SK-N-SH (cell line): ENCODE results near the gene VN1R2. TPM values are rescaled to one million over a fixed set of nuclear protein-coding genes. Genes with fewer than 3 reads are reported as not detected.
"Not testable (repeated sequence)": the region's sequence is repeated elsewhere in the genome, so short reads cannot be mapped to it uniquely, and the experiment has no call there.

Experiments used
- CTCF ChIA-PET: fragments of 300-600, 350-600 bp; formaldehyde crosslinking; extraction: SDS; loops from one replicate; lab custom pipeline; 2021; lab: Yijun Ruan, JAX
- POLR2A ChIA-PET: fragments of 350-600 bp; sonication (Branson Sonifier 250); formaldehyde crosslinking; extraction: SDS; loops from one replicate; lab custom pipeline; 2020; ENCODE audit warnings: antibody characterized with exemption, inconsistent platforms; lab: Yijun Ruan, JAX
- DNase-seq: peaks from one replicate; pipeline ENCODE4 v3.0.0; 2012
- H2AFZ ChIP-seq: fragments of 200-600 bp; sonication (generic); 2 replicates; pipeline ENCODE4 v1.8.1; 2016; ENCODE audit warnings: antibody characterized with exemption, mild to moderate bottlenecking, low read depth
- H3F3A ChIP-seq: fragments of 200-600 bp; sonication (generic); replicated peaks from 2 replicates; pipeline ENCODE3; 2016; ENCODE audit warnings: antibody characterized with exemption, mild to moderate bottlenecking; ENCODE audit not compliant: insufficient read depth
- H3K27ac ChIP-seq, 2 experiments: fragments of 200-500 bp in 1 of 2; fragments of 200-600 bp in 1 of 2; sonication (Bioruptor generic) in 1 of 2; sonication (generic), shearing (Covaris generic) in 1 of 2; 2 replicates each; pipeline versions ENCODE4 v1.5.1 to v1.6.1; 2014 to 2016; ENCODE audit warnings: low read depth in 2 of 2, inconsistent platforms in 1 of 2, low read length in 1 of 2, mild to moderate bottlenecking in 1 of 2, mixed read lengths in 1 of 2
- H3K27me3 ChIP-seq: fragments of 200-600 bp; sonication (generic), shearing (Covaris generic); 2 replicates; pipeline ENCODE4 v1.6.1; 2016; ENCODE audit warnings: mixed run types; ENCODE audit not compliant: insufficient read depth
- H3K36me3 ChIP-seq, 2 experiments: fragments of 200-500 bp in 1 of 2; fragments of 200-600 bp in 1 of 2; sonication (Bioruptor generic) in 1 of 2; sonication (generic) in 1 of 2; replicated peaks in 1 of 2; 2 replicates each; pipeline versions ENCODE3 to v1.5.1; 2014 to 2016; ENCODE audit warnings: low read length in 1 of 2, mild to moderate bottlenecking in 1 of 2; ENCODE audit not compliant: insufficient read depth in 2 of 2, control insufficient read depth in 1 of 2
- H3K4me1 ChIP-seq, 2 experiments: fragments of 200-500 bp in 1 of 2; fragments of 200-600 bp in 1 of 2; sonication (Bioruptor generic) in 1 of 2; sonication (generic), shearing (Covaris generic) in 1 of 2; 2 replicates each; pipeline versions ENCODE4 v1.5.1 to v1.6.1; 2014 to 2016; ENCODE audit warnings: low read depth in 1 of 2, low read length in 1 of 2, mixed run types in 1 of 2; ENCODE audit not compliant: insufficient read depth in 2 of 2, control insufficient read depth in 1 of 2
- H3K4me2 ChIP-seq: fragments of 200-600 bp; sonication (generic), shearing (Covaris generic); 2 replicates; pipeline ENCODE4 v1.6.1; 2017; ENCODE audit warnings: mixed run types
- H3K4me3 ChIP-seq, 2 experiments: fragments of 200-500 bp in 1 of 2; fragments of 200-600 bp in 1 of 2; sonication (Bioruptor generic) in 1 of 2; sonication (generic), shearing (Covaris generic) in 1 of 2; 2 replicates each; pipeline versions ENCODE4 v1.5.1 to v1.8.1; 2014 to 2016; ENCODE audit warnings: low read depth in 2 of 2, inconsistent platforms in 1 of 2, low read length in 1 of 2, mild to moderate bottlenecking in 1 of 2, mixed read lengths in 1 of 2, moderate library complexity in 1 of 2
- H3K79me2 ChIP-seq: fragments of 200-600 bp; sonication (generic); 2 replicates; pipeline ENCODE4 v1.8.1; 2017; ENCODE audit warnings: mild to moderate bottlenecking; ENCODE audit not compliant: insufficient read depth
- H3K9ac ChIP-seq: fragments of 200-600 bp; sonication (generic); 2 replicates; pipeline ENCODE4 v1.6.1; 2017; ENCODE audit warnings: mixed run types
- H3K9me2 ChIP-seq: fragments of 200-600 bp; sonication (generic); 2 replicates; pipeline ENCODE4 v1.6.1; 2017; ENCODE audit warnings: mixed run types
- H3K9me3 ChIP-seq: fragments of 200-600 bp; sonication (generic); 2 replicates; pipeline ENCODE4 v1.6.1; 2017; ENCODE audit warnings: mixed run types, mild to moderate bottlenecking, moderate library complexity
- H4K20me1 ChIP-seq: fragments of 200-600 bp; sonication (generic); 2 replicates; pipeline ENCODE4 v1.6.1; 2017; ENCODE audit warnings: mild to moderate bottlenecking, mixed run types; ENCODE audit not compliant: insufficient read depth
- ELF1 ChIP-seq: IDR thresholded peaks from 2 replicates; pipeline ENCODE4 v1.4.0; 2012
- EP300 ChIP-seq, 2 experiments: IDR thresholded peaks; 2 replicates each; pipeline versions ENCODE4 v1.4.0 to v1.6.1; 2012; ENCODE audit warnings: borderline replicate concordance in 1 of 2, low read depth in 1 of 2, low read length in 1 of 2
- FOSL2 ChIP-seq: IDR thresholded peaks from 2 replicates; pipeline ENCODE4 v1.4.0; 2012; ENCODE audit warnings: low read depth, mild to moderate bottlenecking, moderate library complexity, borderline replicate concordance
- FOXJ3 ChIP-seq: sonication (generic); formaldehyde crosslinking; IDR thresholded peaks from 2 replicates; pipeline ENCODE4 v1.5.1; 2020; ENCODE audit warnings: mild to moderate bottlenecking, missing genetic modification reagents
- GATA2 ChIP-seq: sonication (generic); formaldehyde crosslinking; IDR thresholded peaks from 2 replicates; pipeline ENCODE4 v1.5.0; 2020; ENCODE audit warnings: mild to moderate bottlenecking, missing genetic modification reagents
- MXI1 ChIP-seq: IDR thresholded peaks from 2 replicates; pipeline ENCODE4 v1.6.1; 2012; ENCODE audit warnings: mild to moderate bottlenecking, low read depth, low read length, improper control_type of control experiment
- NRF1 ChIP-seq: IDR thresholded peaks from 2 replicates; pipeline ENCODE4 v1.6.1; 2012; ENCODE audit warnings: low read depth, mild to moderate bottlenecking, low read length
- POLR2AphosphoS5 ChIP-seq: IDR thresholded peaks from 2 replicates; pipeline ENCODE4 v1.6.1; 2012; ENCODE audit warnings: low read depth, low read length
- RCOR1 ChIP-seq: fragments of 150-350 bp; IDR thresholded peaks from 2 replicates; pipeline ENCODE4 v1.6.1; 2017; ENCODE audit warnings: antibody characterized with exemption, low read length
- REST ChIP-seq: IDR thresholded peaks from 2 replicates; pipeline ENCODE4 v1.6.1; 2012; ENCODE audit warnings: mild to moderate bottlenecking, low read depth, low read length, moderate library complexity
- RFX5 ChIP-seq: IDR thresholded peaks from 2 replicates; pipeline ENCODE4 v1.6.1; 2012; ENCODE audit warnings: mild to moderate bottlenecking, improper control_type of control experiment, low read length
- RXRA ChIP-seq: IDR thresholded peaks from 2 replicates; pipeline ENCODE4 v1.4.0; 2012; ENCODE audit warnings: low read depth, mild to moderate bottlenecking, borderline replicate concordance
- SMC3 ChIP-seq: IDR thresholded peaks from 2 replicates; pipeline ENCODE4 v1.6.1; 2012; ENCODE audit warnings: low read depth, low read length, improper control_type of control experiment
- TEAD4 ChIP-seq: IDR thresholded peaks from 2 replicates; pipeline ENCODE4 v1.4.0; 2012; ENCODE audit warnings: mild to moderate bottlenecking, borderline replicate concordance; ENCODE audit not compliant: insufficient read depth
- YY1 ChIP-seq: IDR thresholded peaks from 2 replicates; pipeline ENCODE4 v1.4.0; 2012; ENCODE audit warnings: low read depth, mild to moderate bottlenecking
- WGBS: methylation state at CpG from one replicate; pipeline ENCODE4 v1.1.6; 2017; ENCODE audit warnings: low lambda C conversion rate; 5-methylcytosine and 5-hydroxymethylcytosine counted together
- polyA plus RNA-seq, 3 experiments: library from polyadenylated mRNA; depleted of rRNA; stranded (reverse); fragments of >200 nt; gene quantifications; 2 replicates each; pipeline ENCODE4 v1.2.3, GENCODE V29; 2012

Gene VN1R2, protein sequence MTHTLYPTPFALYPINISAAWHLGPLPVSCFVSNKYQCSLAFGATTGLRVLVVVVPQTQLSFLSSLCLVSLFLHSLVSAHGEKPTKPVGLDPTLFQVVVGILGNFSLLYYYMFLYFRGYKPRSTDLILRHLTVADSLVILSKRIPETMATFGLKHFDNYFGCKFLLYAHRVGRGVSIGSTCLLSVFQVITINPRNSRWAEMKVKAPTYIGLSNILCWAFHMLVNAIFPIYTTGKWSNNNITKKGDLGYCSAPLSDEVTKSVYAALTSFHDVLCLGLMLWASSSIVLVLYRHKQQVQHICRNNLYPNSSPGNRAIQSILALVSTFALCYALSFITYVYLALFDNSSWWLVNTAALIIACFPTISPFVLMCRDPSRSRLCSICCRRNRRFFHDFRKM
- polyA plus RNA-seq (2012; rRNA removed): not detected in 2 replicates
- not detected in 2 replicates for polyA plus RNA-seq (2012; cell fraction: cytosol; rRNA removed)
- not detected in 2 replicates for polyA plus RNA-seq (2012; cell fraction: nucleus; rRNA removed)

GRCh38 chr19:53257715-53258342 lies at the start of gene VN1R2:
Gene VN1R2 (plus strand): TSS chr19:53258292. CDS start chr19:53258376, 84 bp downstream.
- POLR2A ChIA-PET, H3K27me3 ChIP-seq, H3K36me3 ChIP-seq, H2AFZ ChIP-seq, H3K4me3 ChIP-seq, H3K27ac ChIP-seq, DNase-seq, H3K79me2 ChIP-seq, CTCF ChIA-PET, H3K9me3 ChIP-seq, H3K4me2 ChIP-seq, H4K20me1 ChIP-seq, H3K9ac ChIP-seq, H3F3A ChIP-seq, H3K4me1 ChIP-seq, H3K9me2 ChIP-seq: not testable (repeated sequence)
- WGBS: 40% methylated on average over 13 of the region's 14 CpGs

DNA sequence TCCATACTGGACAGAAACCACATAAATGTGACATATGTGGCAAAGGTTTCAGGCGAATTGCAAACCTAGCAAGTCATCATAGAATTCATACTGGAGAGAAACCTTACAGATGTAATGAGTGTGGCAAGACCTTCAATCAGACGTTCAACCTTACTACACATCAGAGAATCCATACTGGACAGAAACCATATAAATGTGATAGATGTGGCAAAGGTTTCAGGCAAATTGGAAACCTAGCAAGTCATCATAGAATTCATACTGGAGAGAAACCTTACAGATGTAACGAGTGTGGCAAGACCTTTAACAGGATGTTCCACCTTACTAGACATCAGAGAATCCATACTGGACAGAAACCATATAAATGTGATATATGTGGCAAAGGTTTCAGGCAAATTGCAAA lies 46.5 kb upstream of the VN1R2 start:
- peaks cover 35% of the 10 kb centered on the region for H3K9me3 ChIP-seq
- H3K9me2 ChIP-seq, H4K20me1 ChIP-seq, H3K9ac ChIP-seq, H3F3A ChIP-seq, POLR2A ChIA-PET, H3K27ac ChIP-seq, H3K4me2 ChIP-seq, H3K4me1 ChIP-seq, H3K79me2 ChIP-seq, H3K4me3 ChIP-seq, H3K27me3 ChIP-seq, CTCF ChIA-PET, H2AFZ ChIP-seq, DNase-seq: not testable (repeated sequence)
- H3K36me3 ChIP-seq: peaks cover 0 to 17% of the 10 kb centered on the region in 2 experiments
- WGBS: 55% methylated on average over 3 of the region's 3 CpGs

- H3K9me3 ChIP-seq: peaks cover 35% of the 10 kb centered on the region
- H3K4me1 ChIP-seq: no peaks in the 10 kb centered on the region
- peaks cover 0 to 17% of the 10 kb centered on the region in 2 experiments for H3K36me3 ChIP-seq
- no peaks in the 10 kb centered on the region for H3K79me2 ChIP-seq
- H3K4me3 ChIP-seq: no peak overlapping the region; a peak in 1 of 4 replicates
- H3K27ac ChIP-seq: no peak overlapping the region
- no peak overlapping the region for H2AFZ ChIP-seq
- no peaks in the 10 kb centered on the region for H3F3A ChIP-seq
- DNase-seq: no peak
- no peaks in the 10 kb centered on the region for H3K9me2 ChIP-seq
- POLR2A ChIA-PET: no interaction called here
- no peak overlapping the region for H3K4me2 ChIP-seq
- H3K9ac ChIP-seq: no peak overlapping the region
- CTCF ChIA-PET: no interaction called here
- 61% methylated on average over 2 of the region's 2 CpGs for WGBS
- no peaks in the 10 kb centered on the region for H3K27me3 ChIP-seq
- no peaks in the 10 kb centered on the region for H4K20me1 ChIP-seq
- TF ChIP-seq RCOR1: no peak
- TF ChIP-seq NRF1: no peak
- no peak for TF ChIP-seq RFX5
- TF ChIP-seq YY1: no peak
- no peak for TF ChIP-seq MXI1
- TF ChIP-seq EP300 (IDR thresholded peaks at IDR 0.05; ENCODE audit: borderline replicate concordance in 1 of 2, low read depth in 1 of 2, low read length in 1 of 2): no peak
- no peak for TF ChIP-seq GATA2 (CRISPR knock-in tag)
- TF ChIP-seq SMC3: no peak
- no peak for TF ChIP-seq FOSL2
- TF ChIP-seq POLR2AphosphoS5: no peak
- no peak for TF ChIP-seq RXRA
- TF ChIP-seq FOXJ3: no peak
- no peak for TF ChIP-seq TEAD4
- no peak for TF ChIP-seq ELF1
- TF ChIP-seq REST: no peak
Measured at GRCh38 chr19:53212703-53213320, 45.3 kb upstream of the VN1R2 start.
